22Rv1 (cell line): Measurements from ENCODE around the gene CERK.

Experiments used
- ZFX ChIP-seq: fragments of 450-650 bp; IDR thresholded peaks from 2 replicates; pipeline ENCODE4 v1.6.1; 2017; ENCODE audit warnings: antibody characterized with exemption, borderline replicate concordance
- TF ChIP-seq, protein P1 (sequence below): fragments of 450-650 bp; IDR thresholded peaks from 2 replicates; pipeline ENCODE4 v1.5.1; 2017; ENCODE audit warnings: mild to moderate bottlenecking

DNA sequence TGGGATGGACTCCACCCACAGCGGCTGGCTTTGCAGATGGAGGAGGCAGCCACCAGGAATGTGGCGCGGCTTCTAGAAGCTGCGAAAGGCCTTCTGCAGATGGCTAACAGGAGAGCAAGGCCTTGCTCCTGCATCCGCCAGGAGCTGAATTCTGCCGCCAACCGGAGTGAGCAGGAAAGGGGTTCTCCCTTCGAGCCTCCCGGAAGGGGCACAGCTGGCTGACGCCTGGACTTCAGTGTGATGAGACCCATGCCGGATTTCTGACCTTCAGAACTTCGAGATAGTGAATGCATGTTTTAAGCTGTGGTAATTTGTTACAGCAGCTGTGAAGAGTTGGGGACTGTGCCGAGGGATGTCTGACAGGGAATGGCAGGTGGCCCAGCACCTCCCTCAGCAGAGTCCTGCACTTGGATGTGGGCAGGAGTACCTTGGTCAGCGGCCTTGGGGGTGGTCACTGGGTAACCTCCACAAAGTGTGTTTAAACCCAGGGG, 32.1 kb upstream of the CERK start:
- TF ChIP-seq, protein P1, sequence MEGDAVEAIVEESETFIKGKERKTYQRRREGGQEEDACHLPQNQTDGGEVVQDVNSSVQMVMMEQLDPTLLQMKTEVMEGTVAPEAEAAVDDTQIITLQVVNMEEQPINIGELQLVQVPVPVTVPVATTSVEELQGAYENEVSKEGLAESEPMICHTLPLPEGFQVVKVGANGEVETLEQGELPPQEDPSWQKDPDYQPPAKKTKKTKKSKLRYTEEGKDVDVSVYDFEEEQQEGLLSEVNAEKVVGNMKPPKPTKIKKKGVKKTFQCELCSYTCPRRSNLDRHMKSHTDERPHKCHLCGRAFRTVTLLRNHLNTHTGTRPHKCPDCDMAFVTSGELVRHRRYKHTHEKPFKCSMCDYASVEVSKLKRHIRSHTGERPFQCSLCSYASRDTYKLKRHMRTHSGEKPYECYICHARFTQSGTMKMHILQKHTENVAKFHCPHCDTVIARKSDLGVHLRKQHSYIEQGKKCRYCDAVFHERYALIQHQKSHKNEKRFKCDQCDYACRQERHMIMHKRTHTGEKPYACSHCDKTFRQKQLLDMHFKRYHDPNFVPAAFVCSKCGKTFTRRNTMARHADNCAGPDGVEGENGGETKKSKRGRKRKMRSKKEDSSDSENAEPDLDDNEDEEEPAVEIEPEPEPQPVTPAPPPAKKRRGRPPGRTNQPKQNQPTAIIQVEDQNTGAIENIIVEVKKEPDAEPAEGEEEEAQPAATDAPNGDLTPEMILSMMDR: no peak
- TF ChIP-seq ZFX: no peak
